Cerebellar cortex (tissue), 1 donor: ENCODE measurements around the gene TRMO.

Experiments
- DNase-seq: peaks from one replicate; pipeline ENCODE4 v3.0.0-alpha.2; 2015; ENCODE audit warnings: low spot score

TRMO gene

GRCh38 chr9:97903177-97903576 lies 19.1 kb downstream of the TRMO start:
- no peak for DNase-seq

- DNase-seq = peak; percentile 77
Observed at GRCh38 chr9:97900738-97901565, 21.3 kb downstream of the TRMO start.

DNA sequence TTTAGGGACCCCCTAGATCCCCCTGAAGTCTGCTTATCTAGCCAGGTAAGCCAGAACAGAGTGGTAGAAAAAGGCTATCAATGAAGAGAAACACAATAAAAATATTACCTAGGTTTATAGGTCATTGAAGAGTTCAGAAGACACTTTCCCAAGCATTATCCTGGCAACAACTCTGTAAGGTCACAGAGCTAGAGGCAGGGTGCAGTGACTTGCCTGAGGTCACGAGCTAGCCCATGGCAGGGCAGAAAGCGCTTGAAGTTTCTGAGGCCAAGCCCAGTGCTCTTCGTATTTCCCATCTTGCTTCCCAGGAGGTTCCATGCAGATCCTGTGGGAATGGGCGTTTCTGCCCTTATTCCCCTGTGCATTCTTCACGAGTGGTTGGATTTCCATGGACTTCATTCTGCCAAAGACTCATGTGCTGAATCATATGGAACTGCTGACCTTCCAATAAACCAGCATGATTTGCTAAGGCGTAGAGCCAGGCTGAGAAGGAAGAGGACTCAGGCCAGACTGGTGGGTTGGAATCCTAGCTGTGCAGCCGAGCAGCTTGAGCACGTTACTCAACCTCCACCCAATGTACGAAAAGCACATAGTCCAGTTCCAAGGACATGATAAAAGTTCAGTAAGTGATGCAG lies 22.1 kb downstream of the TRMO start:
- DNase-seq = no peak

GRCh38 chr9:97895695-97896332 lies 26.5 kb downstream of the TRMO start:
- DNase-seq = no peak

DNA sequence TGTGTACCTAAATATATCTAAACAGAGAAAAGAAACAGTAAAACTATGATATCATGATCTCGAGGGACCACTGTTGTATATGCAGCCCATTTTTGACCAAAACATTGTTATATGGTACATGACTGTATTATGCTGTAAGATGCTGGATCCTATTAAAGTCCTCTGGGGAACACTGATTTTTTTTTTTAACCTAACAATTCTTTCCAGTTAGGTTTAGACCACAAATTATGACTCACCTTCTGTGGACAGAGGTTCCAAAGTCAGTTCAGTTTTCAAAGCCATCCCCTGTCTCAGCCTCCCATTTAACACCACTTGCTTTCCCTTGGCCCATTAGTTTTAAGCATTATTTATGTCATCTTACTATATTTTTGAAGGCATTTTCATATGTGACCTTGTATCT lies 27.1 kb downstream of the TRMO start:
- no peak for DNase-seq

DNA sequence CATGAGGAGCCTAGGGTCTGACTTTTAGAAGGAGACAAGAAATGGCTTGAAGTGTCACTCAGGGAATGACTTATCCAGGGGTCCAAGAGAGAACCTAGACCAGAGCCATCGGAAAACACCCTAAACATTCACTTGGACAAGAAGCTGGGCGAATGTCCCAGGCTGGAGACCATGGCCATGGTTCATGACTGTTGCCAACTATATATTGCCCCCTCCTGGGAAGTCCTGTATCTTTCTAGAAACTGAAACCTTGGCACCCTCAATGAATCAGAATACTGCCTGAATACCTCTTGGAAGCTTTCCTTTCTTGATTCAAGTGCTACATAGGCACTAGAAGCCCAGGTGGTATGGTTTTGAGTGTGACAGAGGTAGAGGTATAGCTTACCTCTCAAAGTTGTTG lies 29.9 kb downstream of the TRMO start:
- no peak for DNase-seq

- no peak for DNase-seq
Observed at GRCh38 chr9:97891736-97892135, 30.6 kb downstream of the TRMO start.

DNA sequence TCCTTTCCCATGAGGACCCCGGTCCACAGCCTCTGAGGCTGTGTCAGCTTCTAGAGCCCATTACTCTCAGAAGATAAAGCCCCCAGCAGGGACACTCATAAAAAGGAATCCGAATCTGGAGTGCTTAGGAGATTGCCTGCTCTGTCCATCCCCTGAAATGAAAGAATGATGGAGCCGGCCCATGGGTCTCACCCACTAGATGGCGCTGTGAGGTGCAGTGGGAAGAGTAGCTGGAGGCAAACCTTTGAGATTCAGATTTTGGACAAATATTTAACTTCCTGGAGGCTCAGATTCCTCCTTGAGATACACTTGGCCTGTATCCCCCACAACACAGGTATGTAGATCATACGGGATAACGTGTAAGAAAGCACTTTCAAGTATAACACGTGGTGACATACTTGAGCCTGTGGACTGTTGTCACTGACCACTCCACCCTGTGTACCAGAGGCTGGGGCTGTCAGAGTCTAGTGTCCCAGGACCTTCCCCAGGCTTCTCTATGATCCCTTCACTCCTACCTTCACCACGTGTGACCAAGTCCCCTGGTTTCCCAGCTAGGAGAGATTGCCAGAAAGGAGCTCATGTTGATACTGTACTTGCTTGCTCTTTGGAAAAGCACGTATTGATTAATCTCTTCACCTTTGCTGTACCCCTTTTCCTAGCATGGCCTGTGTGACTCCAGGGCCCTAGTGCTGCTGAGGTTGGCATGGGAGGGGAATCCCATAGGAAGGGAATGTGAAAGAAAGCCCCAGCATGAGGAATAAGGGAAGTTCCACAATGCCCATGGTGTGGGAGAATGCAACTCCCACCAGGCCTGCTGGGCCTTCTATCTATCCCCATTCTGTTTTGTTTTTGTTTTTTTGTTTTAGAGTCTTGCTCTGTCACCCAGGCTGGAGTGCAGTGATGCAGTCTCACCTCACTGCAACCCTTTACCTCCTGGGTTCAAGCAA lies 32.1 kb downstream of the TRMO start:
- DNase-seq = no peak

GRCh38 chr9:97880336-97880735 lies 42.0 kb downstream of the TRMO start:
- DNase-seq = no peak

DNA sequence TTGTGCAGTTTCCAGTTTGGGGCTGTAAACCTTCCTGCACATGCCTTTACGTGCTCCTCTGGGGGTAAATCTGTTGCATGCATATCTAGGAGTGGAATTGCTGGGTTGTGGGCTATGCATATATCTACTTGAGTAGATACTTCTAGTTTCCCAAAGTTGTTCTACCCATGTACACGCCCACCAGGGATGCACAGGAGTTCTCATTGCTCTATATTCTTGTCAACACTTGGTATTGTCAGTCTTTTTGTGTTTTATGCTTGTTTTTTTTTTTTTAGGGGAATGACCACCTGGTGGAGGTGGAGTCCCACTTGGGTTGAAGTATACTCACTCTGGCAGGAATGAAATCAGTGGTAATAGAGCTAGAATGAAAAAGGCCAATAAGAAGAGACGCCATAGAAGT lies 46.2 kb downstream of the TRMO start:
- DNase-seq = no peak

DNA sequence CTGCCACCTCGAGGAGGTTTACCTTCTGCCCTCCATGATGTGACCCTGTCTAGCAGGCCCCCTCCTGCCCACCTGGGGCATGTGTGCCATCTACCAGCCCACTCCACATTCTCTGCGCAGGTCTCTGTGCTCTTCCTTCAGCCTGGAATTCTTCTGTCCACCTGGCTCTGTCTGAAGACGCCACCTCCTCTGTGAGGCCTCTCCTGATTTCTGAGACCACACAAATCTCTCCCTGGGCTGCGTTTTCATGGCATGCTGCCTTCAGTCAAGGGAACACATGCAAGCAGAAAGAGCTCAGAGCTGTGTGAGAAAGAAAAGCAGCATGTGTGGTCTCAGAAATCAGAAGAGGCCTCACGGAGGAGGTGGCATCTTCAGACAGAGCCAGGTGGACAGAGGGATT lies 47.2 kb downstream of the TRMO start:
- DNase-seq = no peak

DNA sequence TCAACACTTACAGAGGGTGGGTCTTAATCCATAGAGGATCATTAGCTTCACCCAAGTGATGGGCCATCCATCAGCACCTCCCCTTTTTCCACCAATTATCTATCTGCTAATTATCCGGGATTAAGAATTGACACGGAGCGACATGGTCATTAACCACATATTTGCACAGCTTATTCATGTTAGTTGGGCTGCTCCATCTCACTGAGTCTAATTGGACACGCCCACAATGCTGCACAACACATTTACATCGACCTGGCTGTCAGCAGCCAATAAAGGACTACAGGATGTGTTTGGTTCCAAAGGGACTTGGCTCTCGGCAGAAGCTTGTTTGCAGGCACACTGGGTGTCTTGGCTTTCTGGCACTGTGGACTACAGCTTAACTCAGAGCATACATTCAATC lies 47.7 kb downstream of the TRMO start:
- no peak for DNase-seq

GRCh38 chr9:97873882-97874281 lies 48.4 kb downstream of the TRMO start:
- DNase-seq = no peak

DNA sequence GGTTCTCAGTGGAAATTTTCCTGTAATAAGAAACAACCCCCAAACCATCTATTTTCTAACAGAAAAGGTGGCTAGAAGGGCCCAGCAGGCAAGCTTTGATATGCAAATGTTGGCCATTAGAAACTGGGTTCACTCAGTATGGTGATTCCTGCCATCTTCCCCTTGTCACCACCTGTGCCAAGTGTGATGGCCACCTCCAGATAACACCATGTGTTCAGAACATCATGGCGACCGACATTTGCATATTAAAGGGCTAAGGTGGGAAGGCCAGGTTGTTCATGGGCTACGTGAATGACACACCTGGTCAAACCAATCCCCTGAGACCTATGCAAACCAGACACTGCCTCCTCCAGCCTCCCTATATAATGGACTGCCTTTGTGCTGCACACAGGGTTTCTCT lies 48.9 kb downstream of the TRMO start:
- DNase-seq = no peak

DNA sequence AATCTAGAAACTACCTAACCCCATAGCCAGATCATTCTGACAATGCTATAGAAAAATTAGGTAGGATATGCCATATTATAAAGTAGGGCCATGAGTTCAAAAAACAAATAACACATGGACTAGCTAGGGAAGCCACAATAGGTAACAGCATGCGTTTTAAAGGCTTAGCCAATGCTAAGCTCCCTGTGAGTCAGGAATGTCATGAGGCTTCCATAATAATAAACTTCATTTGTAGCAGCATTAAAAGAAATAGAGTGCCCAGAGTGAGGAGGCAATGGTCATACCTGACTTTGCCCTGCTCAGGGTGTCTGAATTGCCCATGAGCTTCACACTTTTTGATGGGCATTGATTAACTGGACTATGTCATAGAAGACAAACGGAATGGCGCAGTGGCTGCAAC lies 53.4 kb downstream of the TRMO start:
- DNase-seq = no peak

GRCh38 chr9:97866848-97867247 lies 55.5 kb downstream of the TRMO start:
- DNase-seq = no peak

GRCh38 chr9:97866300-97866699 lies 56.0 kb downstream of the TRMO start:
- DNase-seq = no peak

- DNase-seq = no peak
Observed at GRCh38 chr9:97864396-97864795, 57.9 kb downstream of the TRMO start.

GRCh38 chr9:97863314-97863713 lies 59.0 kb downstream of the TRMO start:
- no peak for DNase-seq

DNA sequence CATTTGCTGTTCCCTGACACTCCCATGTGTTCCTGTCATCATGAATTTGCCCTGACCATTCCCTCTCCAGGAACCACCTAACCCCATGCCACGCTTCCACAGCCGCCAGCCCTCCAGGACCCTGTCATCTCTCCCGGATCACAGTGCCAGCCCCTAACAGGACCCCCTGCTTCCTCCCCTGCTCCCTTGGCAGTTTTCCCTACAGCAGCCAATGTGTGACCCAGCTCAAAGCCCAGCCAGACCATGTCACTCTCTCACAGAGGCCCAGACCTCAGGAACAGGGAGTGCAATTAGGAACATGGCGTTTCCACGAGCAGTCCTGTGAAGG lies 61.2 kb downstream of the TRMO start:
- no peak for DNase-seq

DNA sequence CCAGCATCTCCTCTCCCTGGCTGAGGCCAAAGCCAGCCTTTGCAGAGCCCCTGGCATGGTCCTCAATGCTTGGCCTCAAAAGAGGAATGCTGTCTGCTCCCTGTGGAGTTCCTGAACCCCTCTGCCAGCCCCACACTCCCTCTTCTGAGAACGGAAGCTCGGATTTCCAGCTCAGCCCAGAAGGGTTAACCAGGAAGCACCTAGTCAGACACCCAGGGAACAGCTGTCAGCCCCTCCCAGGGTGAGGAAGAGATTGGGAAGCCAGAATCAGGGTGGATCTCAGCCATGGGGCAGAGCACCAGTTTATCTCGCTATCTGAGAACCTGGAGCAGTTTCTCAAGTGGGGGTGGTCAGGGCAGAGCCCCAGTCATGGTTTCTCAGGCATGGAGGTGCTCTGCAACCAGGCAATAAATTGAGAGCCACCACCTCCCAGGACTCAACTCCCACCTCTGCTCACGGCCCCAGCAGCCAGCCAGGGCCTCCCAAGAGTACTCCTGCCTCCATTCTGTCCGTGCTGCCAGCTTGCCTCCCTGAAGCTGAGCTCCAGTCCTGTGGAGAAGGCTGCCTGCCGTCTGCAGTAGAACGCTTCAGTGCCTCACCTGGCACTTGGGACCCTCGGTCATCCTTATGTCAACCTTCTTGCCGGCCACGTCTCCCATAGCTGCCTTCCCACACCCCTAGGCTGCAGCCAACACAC lies 61.7 kb downstream of the TRMO start:
- DNase-seq = no peak

- DNase-seq = no peak
Observed at GRCh38 chr9:97859346-97859745, 63.0 kb downstream of the TRMO start.
